ES-I3 (cell line): Measurements from ENCODE around the gene PLXNA4.
"Not testable (repeated sequence)": the region's sequence is repeated elsewhere in the genome, so short reads cannot be mapped to it uniquely, and the experiment has no call there.

Experiments used
- H3K36me3 ChIP-seq: 2 replicates; pipeline ENCODE4 v1.6.1; 2013; ENCODE audit warnings: mild to moderate bottlenecking, low read length, control low read depth, moderate library complexity; ENCODE audit not compliant: insufficient read depth
- H3K4me1 ChIP-seq: 2 replicates; pipeline ENCODE4 v1.6.1; 2013; ENCODE audit warnings: mild to moderate bottlenecking, control low read depth, low read length; ENCODE audit not compliant: insufficient read depth
- H3K9ac ChIP-seq: 2 replicates; pipeline ENCODE4 v1.6.1; 2013; ENCODE audit warnings: low read depth, mild to moderate bottlenecking, low read length, moderate library complexity
- H3K9me3 ChIP-seq: 2 replicates; pipeline ENCODE4 v1.6.1; 2013; ENCODE audit warnings: mild to moderate bottlenecking, low read length, moderate library complexity; ENCODE audit not compliant: control insufficient read depth, insufficient read depth

The PLXNA4 gene

DNA sequence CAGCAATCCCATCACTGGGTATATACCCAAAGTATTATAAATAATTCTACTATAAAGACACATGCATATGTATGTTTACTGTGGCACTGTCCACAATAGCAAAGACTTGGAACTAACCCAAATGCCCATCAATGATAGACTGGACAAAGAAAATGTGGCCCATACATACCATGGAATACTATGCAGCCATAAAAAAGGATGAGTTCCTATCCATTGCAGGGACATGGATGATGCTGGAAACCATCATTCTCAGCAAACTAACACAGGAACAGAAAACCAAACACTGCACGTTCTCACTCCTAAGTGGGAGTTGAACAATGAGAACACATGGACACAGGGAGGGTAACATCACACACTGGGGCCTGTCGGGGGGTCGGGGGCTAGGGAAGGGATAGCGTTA lies 186.2 kb downstream of the PLXNA4 start:
- H3K9ac ChIP-seq, H3K36me3 ChIP-seq, H3K9me3 ChIP-seq, H3K4me1 ChIP-seq: not testable (repeated sequence)

DNA sequence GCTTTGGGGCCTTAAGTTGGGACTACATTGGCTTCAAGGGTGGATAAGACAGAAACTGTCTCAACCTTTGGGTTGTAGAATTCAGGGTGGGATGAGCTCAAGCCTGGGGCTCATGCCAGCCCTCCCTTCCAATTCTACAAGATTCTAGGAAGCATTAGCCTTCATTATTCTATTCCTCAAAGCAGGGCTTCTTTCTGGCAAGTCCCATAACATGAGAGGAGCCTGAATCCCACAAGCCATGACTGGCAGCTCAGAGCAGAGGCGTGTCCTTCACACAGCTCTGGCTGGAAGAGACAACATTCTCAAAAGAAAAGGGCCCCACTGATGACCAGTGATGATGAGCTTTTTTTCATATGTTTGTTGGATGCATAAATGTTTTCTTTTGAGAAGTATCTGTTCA lies 187.6 kb downstream of the PLXNA4 start:
- no peaks in the 10 kb centered on the region for H3K9me3 ChIP-seq
- no peak overlapping the region for H3K9ac ChIP-seq
- H3K4me1 ChIP-seq: no peaks in the 10 kb centered on the region; the same call in 1 of the 2 replicates
- H3K36me3 ChIP-seq: no peaks in the 10 kb centered on the region

DNA sequence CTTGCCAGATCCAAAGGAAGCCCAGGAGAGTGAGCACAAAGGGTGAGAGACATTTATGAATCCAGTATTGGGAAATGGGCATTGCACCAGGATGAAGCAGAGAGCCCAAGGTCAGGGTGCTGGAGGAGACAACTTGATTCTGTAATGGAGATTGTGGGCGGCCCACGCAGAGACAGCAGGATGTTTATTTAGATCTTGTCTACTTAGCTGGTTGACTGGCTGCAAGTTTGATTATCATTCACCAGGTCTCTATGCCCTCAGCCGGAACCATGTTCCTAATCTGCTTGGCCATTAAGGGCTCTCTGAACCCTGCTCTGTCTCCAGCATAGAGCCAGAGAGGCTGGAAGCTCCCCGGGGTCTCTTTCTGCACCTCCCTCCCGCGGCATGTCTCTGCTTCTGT lies 188.7 kb downstream of the PLXNA4 start:
- H3K9me3 ChIP-seq: no peaks in the 10 kb centered on the region
- H3K9ac ChIP-seq: no peak overlapping the region
- no peaks in the 10 kb centered on the region; the same call in 1 of the 2 replicates for H3K4me1 ChIP-seq

DNA sequence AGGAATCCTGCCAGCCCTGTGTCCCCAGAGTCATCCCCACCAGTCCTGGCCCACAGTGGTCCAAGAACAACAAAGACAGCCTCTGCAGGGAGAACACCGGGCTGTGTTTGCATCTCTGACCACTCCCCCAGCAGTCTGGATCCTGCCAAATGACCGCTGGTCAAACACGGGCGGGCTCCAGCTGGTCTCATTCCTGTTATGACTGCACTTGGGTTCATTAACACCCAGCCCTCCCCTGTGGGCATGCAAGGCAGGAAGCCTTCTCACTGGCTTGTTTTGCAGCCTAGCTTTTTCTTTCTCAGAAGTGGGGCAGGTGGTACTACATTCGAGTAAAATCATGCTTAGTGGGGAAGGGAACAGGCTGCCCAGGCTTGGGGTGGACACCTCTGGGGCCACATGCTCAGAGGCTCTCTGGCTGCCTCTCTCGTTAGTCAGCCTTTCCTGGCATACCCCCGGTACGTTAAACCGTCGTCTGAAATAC lies 190.0 kb downstream of the PLXNA4 start:
- Histone ChIP-seq H3K9me3 (no peaks in the 10 kb centered on the region), H3K9ac (no peak overlapping the region), H3K36me3 (no peaks in the 10 kb centered on the region), H3K4me1 (no peaks in the 10 kb centered on the region; the same call in 1 of the 2 replicates)

More for the DNA sequence above, 188.7 kb downstream of the PLXNA4 start:
- H3K36me3 ChIP-seq: no peaks in the 10 kb centered on the region

DNA sequence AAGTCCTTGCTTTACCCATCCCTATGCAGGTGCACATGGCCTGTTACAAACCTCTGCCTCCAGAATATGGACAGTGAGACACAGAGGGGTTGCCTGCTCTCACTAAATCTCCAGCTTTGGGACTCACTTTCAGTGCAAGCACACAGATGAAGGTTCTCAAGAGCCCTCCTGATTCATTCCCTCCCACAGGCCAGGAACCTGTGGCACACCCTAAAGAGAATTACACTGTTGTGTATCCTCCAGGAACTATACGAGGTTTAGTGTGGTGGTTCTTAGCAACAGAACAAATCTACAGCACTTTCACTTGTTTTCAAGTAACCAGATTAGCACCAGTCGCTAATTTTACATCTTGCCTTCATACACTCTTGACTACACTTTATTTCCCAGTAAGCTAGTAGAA lies 192.3 kb downstream of the PLXNA4 start:
- Histone ChIP-seq H3K9ac (no peak overlapping the region), H3K4me1 (no peaks in the 10 kb centered on the region; the same call in 1 of the 2 replicates), H3K36me3 (no peaks in the 10 kb centered on the region), H3K9me3 (no peaks in the 10 kb centered on the region)

DNA sequence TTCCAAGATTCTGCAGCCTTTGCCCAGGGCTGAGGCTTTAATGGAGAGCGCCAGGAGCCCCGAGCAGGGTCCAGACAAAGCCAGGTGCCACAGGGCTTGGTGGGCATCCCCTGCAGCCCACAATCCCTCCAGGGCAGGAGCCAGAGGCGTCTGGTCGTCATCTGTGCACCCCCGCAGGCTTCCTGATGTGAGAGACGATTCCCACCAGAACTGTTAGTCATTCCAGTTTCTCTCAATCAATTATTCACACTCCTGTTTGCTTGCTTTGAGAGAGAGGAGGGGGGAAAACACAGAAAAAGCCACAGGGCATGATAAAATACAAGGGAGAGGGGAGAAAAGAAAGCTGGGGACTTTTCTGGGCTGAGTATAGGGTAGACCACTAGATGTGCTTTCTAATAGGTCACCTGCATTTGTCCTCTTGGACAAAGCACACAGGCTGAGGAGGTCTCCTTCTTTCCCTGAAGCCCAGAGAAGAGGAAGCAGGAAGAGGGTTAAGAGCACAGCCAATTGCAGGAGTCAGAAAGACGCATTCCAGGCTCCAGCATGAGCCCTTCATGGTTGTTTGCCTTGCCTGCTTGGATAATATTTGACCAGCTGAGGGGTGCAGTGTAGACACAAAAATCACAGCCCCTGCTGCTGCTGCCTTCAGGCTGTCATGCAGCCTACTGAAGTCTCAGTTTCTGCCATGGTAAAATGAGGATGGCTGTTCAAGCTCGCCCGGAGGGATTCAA lies 194.4 kb downstream of the PLXNA4 start:
- no peaks in the 10 kb centered on the region; the same call in 1 of the 2 replicates for H3K4me1 ChIP-seq
- H3K9me3 ChIP-seq: no peaks in the 10 kb centered on the region
- H3K36me3 ChIP-seq: no peaks in the 10 kb centered on the region
- H3K9ac ChIP-seq: no peak overlapping the region

DNA sequence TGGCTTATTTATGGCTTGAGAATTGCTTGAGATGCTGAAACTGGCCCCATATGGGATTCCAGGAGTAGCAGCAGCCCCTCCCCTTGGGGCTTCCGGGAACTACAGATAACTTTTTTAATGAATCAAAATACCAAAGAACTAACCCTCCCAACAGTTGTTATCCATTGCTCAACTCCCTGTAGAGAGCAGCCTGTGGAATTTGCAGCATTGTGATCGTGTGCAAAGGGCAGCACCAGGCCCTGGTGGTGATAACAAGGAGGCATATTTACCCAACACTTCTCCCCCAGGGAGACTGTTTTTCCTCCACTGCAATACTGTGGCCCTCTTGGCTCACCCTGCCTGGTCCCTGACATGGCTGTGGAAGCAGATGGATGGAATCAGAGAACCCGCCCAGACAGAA lies 196.2 kb downstream of the PLXNA4 start:
- Histone ChIP-seq H3K36me3 (no peaks in the 10 kb centered on the region), H3K9me3 (no peaks in the 10 kb centered on the region), H3K4me1 (no peaks in the 10 kb centered on the region), H3K9ac (no peak overlapping the region)

DNA sequence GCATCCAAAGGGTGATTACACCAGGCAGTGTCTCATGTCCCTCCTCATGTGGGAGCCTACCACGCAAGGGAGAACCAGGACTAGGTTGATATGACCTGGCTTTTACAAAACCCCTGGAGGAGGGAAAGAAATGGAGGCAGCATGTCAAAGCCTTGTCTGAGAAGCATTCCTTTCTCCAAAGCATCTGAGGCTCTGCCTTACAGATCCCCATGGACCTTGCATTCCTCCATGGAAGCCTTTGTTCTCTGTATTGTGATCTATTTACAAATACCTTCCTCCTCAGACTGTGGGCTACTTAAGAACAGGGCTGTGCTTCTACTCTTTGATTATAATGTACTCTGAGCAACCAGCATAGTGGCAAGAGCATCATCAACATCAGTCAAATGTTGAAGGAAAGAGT lies 197.0 kb downstream of the PLXNA4 start:
- no peak overlapping the region for H3K9ac ChIP-seq
- H3K4me1 ChIP-seq: no peaks in the 10 kb centered on the region
- no peaks in the 10 kb centered on the region for H3K9me3 ChIP-seq
- H3K36me3 ChIP-seq: no peaks in the 10 kb centered on the region

DNA sequence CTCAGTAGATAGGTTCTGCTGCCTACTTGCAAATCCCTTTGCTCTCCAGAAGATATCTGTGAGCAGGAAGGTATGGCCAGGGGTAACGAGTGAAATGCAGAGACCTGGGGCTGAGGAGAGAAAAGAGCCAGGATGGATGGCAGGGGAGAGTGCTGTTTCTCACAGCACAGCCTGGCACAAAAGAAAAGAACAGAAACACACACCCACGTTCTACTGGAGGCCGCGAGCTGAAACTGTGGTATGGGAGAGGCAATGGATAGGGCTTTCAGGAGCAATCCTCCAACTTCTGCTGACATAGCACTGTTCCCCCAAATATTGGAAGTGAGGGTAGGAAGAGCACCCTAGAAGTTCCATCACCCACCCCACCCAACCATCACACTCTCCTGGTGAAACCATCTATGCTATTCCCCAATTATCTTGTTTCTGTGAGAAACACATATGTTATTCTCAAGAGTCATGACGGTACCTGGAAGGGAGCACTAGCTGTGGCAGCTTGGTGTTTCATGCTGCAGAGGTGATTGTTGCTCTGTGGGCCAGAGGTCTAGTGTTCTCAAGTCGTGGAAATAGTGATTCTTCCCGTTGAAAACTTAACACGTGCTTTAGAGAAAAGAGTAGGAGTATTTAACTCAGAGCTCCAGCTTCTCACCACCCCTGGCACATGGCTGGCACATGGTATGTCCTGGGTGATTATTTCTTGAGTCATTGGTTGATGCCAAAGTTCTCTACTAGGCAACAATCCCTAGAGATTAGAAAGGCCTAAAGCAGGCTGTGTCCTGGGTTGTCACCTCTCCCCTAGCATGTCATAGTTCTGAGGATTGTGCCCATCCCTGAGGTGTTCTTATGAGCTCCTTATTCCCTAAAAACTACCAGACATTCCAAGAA lies 198.3 kb downstream of the PLXNA4 start:
- no peaks in the 10 kb centered on the region for H3K36me3 ChIP-seq
- no peaks in the 10 kb centered on the region for H3K4me1 ChIP-seq
- no peaks in the 10 kb centered on the region for H3K9me3 ChIP-seq
- H3K9ac ChIP-seq: no peak overlapping the region

DNA sequence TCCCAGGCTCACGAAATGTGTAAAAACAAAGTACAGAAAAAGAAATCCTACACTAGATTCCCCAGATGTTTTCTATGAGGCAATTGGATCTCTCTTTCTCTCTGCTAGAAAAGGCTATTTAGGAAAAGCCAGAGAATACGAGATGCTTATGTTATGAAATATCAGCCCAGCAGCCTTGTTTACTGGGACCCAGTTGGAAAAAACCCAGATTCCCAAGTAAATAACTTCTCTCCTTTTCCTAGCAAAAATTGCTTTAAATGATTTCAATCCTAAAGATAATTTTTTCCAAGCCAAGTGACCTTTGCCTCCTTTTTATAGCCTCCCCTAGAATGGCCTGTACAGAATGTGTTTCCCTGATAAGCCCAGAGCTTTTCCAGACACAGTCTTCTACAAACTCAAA lies 199.3 kb downstream of the PLXNA4 start:
- Histone ChIP-seq H3K9ac (no peak overlapping the region), H3K36me3 (no peaks in the 10 kb centered on the region), H3K9me3 (no peaks in the 10 kb centered on the region), H3K4me1 (no peaks in the 10 kb centered on the region)

DNA sequence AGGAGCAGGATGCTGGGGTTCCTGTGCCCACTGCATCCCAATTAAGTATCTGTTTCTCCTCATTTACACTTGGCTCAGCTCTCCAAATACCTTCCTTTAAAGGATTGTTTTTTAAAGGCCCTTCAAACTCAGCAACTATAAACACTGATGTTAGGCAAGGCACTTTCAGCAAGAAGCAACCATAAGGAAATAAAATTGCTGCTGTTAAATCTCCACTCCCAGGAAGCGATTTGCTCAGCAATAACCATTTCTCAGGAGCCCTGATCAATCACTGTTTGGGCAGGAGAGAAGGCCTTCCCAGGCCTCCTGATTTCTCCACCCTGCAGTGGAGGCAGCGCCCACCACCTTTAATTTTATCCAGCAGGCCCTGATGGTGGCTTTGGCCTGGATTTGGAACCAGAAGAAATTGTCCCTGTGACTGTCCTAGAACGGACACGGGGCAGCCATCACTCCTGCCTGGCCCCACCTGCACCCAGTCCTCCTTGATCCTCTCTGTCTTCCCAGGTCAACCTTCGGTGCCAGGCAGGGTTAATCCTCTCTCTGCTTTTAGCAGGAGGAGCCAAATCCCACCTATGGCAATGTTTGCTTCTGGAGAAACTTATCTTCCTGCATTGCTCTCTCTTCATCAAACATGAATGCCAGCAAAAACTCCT lies 199.8 kb downstream of the PLXNA4 start:
- Histone ChIP-seq H3K9ac (no peak overlapping the region), H3K4me1 (no peaks in the 10 kb centered on the region), H3K36me3 (no peaks in the 10 kb centered on the region), H3K9me3 (no peaks in the 10 kb centered on the region)

DNA sequence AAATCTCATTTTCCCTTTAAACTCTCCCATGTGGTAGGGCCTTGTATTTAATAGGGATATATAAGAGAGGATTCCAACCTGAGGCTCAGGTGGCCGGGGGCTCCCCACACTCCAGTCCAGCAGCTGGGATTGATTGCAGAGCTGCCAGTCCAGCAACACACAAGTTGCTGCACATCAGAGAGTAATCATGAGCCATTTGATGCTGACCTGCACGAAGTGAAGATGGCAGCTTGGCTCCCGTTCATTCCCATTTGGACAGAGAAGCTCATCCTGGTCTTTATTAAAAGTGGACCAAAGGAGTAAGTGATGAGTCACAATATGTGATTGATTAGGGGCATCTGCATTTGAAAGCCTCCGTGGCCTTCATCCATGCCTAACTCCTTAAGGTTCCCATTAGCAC lies 202.4 kb downstream of the PLXNA4 start:
- Histone ChIP-seq H3K36me3 (no peaks in the 10 kb centered on the region), H3K9me3 (no peaks in the 10 kb centered on the region), H3K4me1 (no peaks in the 10 kb centered on the region), H3K9ac (no peak overlapping the region)

DNA sequence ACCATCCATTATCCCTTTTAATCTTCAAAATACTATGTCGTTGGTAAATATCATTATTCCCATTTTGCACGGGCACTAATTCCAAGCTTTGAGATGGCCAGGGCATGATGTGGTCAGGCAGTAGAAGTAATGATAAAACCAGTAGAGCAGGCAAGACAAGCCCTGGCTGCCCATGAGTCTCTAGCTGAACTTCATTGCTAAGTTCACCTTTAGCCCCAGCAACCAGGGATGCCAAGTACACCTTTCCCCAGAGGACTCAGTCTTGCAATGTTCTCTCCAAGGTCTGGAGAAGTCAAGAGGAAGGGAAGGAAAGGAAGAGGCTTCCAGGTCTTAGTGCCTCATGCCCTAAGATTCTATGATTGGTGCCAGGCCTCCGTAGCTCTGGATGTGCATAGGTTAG lies 203.2 kb downstream of the PLXNA4 start:
- Histone ChIP-seq H3K9me3 (no peaks in the 10 kb centered on the region), H3K36me3 (no peaks in the 10 kb centered on the region), H3K4me1 (no peaks in the 10 kb centered on the region), H3K9ac (no peak overlapping the region)

DNA sequence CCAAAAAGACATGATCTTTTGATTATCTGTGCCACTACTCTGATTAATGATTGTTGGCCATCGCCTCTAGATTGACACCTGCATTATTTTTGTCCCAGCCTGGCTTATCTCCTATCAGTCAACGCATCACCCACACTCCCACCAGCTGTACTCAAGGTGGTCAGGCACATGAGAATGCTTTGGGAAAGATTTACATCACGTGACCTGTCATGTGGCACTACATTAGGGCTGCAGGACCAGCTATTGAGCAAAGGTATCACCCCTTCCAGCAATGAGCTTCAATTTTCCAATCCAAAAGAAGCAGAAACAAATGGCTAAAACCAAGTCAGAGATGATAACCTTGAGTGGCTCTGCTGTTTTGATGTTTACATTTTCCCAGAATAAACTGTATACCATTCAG lies 204.3 kb downstream of the PLXNA4 start:
- H3K36me3 ChIP-seq: no peaks in the 10 kb centered on the region
- H3K9me3 ChIP-seq: no peaks in the 10 kb centered on the region
- no peak overlapping the region for H3K9ac ChIP-seq
- no peaks in the 10 kb centered on the region for H3K4me1 ChIP-seq
